Mucosa of descending colon (tissue), 3 donors: Measurements from ENCODE around the gene TCF12. TPM values are rescaled to one million over a fixed set of nuclear protein-coding genes. Genes with fewer than 3 reads are reported as not detected.

ENCODE experiments used
- ATAC-seq: fragments of 200-7000 bp; cut with Tn5 transposase; one replicate; pipeline ENCODE4 v1.9.1; 2020; ENCODE audit warnings: mild to moderate bottlenecking, moderate library complexity
- DNase-seq, 3 donors: peaks; one replicate each; pipeline ENCODE4 v3.0.0-alpha.2; 2020
- H3K36me3 ChIP-seq: fragments of 200-600 bp; one replicate; pipeline ENCODE4 v1.8.0; 2021; ENCODE audit warnings: low read depth, mild to moderate bottlenecking
- H3K4me1 ChIP-seq: fragments of 200-600 bp; one replicate; pipeline ENCODE4 v1.8.0; 2021; ENCODE audit warnings: low read depth, mild to moderate bottlenecking
- H3K4me3 ChIP-seq: fragments of 200-600 bp; one replicate; pipeline ENCODE4 v1.8.0; 2021; ENCODE audit warnings: mild to moderate bottlenecking
- H3K9me3 ChIP-seq: fragments of 200-600 bp; one replicate; pipeline ENCODE4 v1.8.0; 2021; ENCODE audit warnings: mild to moderate bottlenecking
- CTCF ChIP-seq: fragments of 200-600 bp; IDR thresholded peaks from one replicate; pipeline ENCODE4 v1.8.0; 2022; ENCODE audit warnings: antibody characterized with exemption, mild to moderate bottlenecking
- intact Hi-C, 2 donors: fragments of 100-400 bp; cut with DNase I in 1 of 2; cut with micrococcal nuclease in 1 of 2; formaldehyde crosslinking; loops; one replicate each; pipeline versions ENCODE4 v1.11.0 to v1.11.1; 2022; cut with DNase I, micrococcal nuclease
- total RNA-seq, 3 donors: library from RNA; stranded (reverse); fragmentation: NEBNext Ultra II Directional in 2 of 3; extraction: Animal tissue kit (Norgen Biotek cat#: 25700) in 2 of 3; gene quantifications; one replicate each; pipeline versions ENCODE4 v1.2.1 to v1.2.4, GENCODE V29; 2021 to 2023
- donor health status: DM: no; HTN: no; CAD: no; lungs with moderate emphysema.
- donor health status: DM: no; HTN: no; CAD: no.
- donor health status: DM: no; HTN: yes; CAD: no.

TCF12 gene
- total RNA-seq, 3 donors from 2014 or later = 74.1 to 118 (median 106) TPM

GRCh38 chr15:57314221-57314620 is 395.8 kb downstream of the TCF12 start:
- Histone ChIP-seq H3K4me1 (peaks cover 21% of the 10 kb centered on the region), H3K9me3 (no peaks in the 10 kb centered on the region), H3K36me3 (no peaks in the 10 kb centered on the region), H3K4me3 (no peak overlapping the region)
- intact Hi-C loops = no loop called here
- no peak for TF ChIP-seq CTCF
- ATAC-seq (no peak), DNase-seq (no peak)

GRCh38 chr15:57316451-57316850 is 398.0 kb downstream of the TCF12 start:
- TF ChIP-seq CTCF = no peak
- ATAC-seq (no peak), DNase-seq (no peak)
- no peaks in the 10 kb centered on the region for H3K36me3 ChIP-seq
- H3K9me3 ChIP-seq = no peaks in the 10 kb centered on the region
- intact Hi-C loops = no loop called here
- peaks cover 15% of the 10 kb centered on the region for H3K4me1 ChIP-seq
- no peak overlapping the region for H3K4me3 ChIP-seq

GRCh38 chr15:57319226-57319918 is 400.9 kb downstream of the TCF12 start:
- Histone ChIP-seq H3K36me3 (no peaks in the 10 kb centered on the region), H3K9me3 (no peaks in the 10 kb centered on the region), H3K4me1 (peaks cover 8% of the 10 kb centered on the region), H3K4me3 (no peak overlapping the region)
- DNase-seq (peak in 2 of 3 donors; percentile 26 to 53), ATAC-seq (no peak)
- no peak for TF ChIP-seq CTCF
- intact Hi-C loops = no loop called here

- Histone ChIP-seq H3K4me1 (peaks cover 14% of the 10 kb centered on the region), H3K36me3 (no peaks in the 10 kb centered on the region), H3K4me3 (no peak overlapping the region), H3K9me3 (no peaks in the 10 kb centered on the region)
- TF ChIP-seq CTCF = no peak
- peak in 1 of 3 donors; percentile 27 for DNase-seq
- ATAC-seq = no peak
- intact Hi-C loops = no loop called here
Observed at GRCh38 chr15:57319919-57320560, 401.6 kb downstream of the TCF12 start.

- H3K4me1 ChIP-seq = peaks cover 14% of the 10 kb centered on the region
- no peaks in the 10 kb centered on the region for H3K36me3 ChIP-seq
- H3K4me3 ChIP-seq = no peak overlapping the region
- no peaks in the 10 kb centered on the region for H3K9me3 ChIP-seq
- DNase-seq (no peak), ATAC-seq (no peak)
- intact Hi-C loops = no loop called here
- TF ChIP-seq CTCF = no peak
Observed at GRCh38 chr15:57320631-57321220, 402.3 kb downstream of the TCF12 start.
